Epithelial cell of esophagus (primary cell): ENCODE results near the gene NPAP1.
"Not testable (repeated sequence)": the region's sequence is repeated elsewhere in the genome, so short reads cannot be mapped to it uniquely, and the experiment has no call there.

Experiments used
- DNase-seq: peaks from one replicate; pipeline ENCODE4 v3.0.0; 2010; ENCODE audit warnings: low read depth
- H3K4me3 ChIP-seq: 2 replicates; pipeline ENCODE4 v1.5.1; 2011; ENCODE audit warnings: mild to moderate bottlenecking, low read length, control low read depth
- CTCF ChIP-seq: IDR thresholded peaks from 2 replicates; pipeline ENCODE4 v1.5.1; 2011; ENCODE audit warnings: low read depth, mild to moderate bottlenecking, low read length, control low read depth, inconsistent platforms; ENCODE audit not compliant: insufficient read depth; ENCODE audit errors: missing control alignments

Gene NPAP1

GRCh38 chr15:24675332-24676144 is at the start of gene NPAP1:
Gene NPAP1, plus strand, starts transcription at chr15:24675775. Its CDS starts 93 bp downstream, at chr15:24675868.
- TF ChIP-seq CTCF, result no peak
- no peak within 1 kb of the TSS for H3K4me3 ChIP-seq
- DNase-seq, result no peak

- no peak overlapping the region for H3K4me3 ChIP-seq
- DNase-seq, result no peak
- no peak for TF ChIP-seq CTCF
These were observed 48.1 kb upstream of the NPAP1 start for GRCh38 chr15:24627443-24627842.

- DNase-seq, result no peak
- H3K4me3 ChIP-seq, result no peak overlapping the region
- TF ChIP-seq CTCF, result no peak
These were observed 42.5 kb upstream of the NPAP1 start for GRCh38 chr15:24633082-24633481.

GRCh38 chr15:24639412-24639811 is 36.2 kb upstream of the NPAP1 start:
- not testable (repeated sequence) for DNase-seq, H3K4me3 ChIP-seq

- no peak for TF ChIP-seq CTCF
- no peak for DNase-seq
- no peak overlapping the region for H3K4me3 ChIP-seq
These were observed 29.9 kb upstream of the NPAP1 start for GRCh38 chr15:24645627-24646026.

- DNase-seq, result no peak
- no peak overlapping the region for H3K4me3 ChIP-seq
- TF ChIP-seq CTCF, result no peak
These were observed 16.0 kb upstream of the NPAP1 start for GRCh38 chr15:24659622-24660021.

- no peak for TF ChIP-seq CTCF
- no peak overlapping the region for H3K4me3 ChIP-seq
- DNase-seq, result peak; percentile 8
These were observed 12.6 kb upstream of the NPAP1 start for GRCh38 chr15:24662991-24663390.
